Ishikawa (cell line): Measurements from ENCODE around the gene C20orf202.

Source experiments
- CEBPB ChIP-seq: IDR thresholded peaks from 2 replicates; pipeline ENCODE4 v1.6.1; 2012
- EGR1 ChIP-seq: IDR thresholded peaks from 2 replicates; pipeline ENCODE4 v1.6.1; 2012
- EP300 ChIP-seq: IDR thresholded peaks from 2 replicates; pipeline ENCODE4 v1.6.1; 2012; ENCODE audit warnings: borderline replicate concordance
- FOXM1 ChIP-seq: IDR thresholded peaks from 2 replicates; pipeline ENCODE4 v1.6.1; 2012; ENCODE audit warnings: low read depth, borderline replicate concordance
- MAX ChIP-seq: IDR thresholded peaks from 2 replicates; pipeline ENCODE4 v1.6.1; 2012
- NFIC ChIP-seq: IDR thresholded peaks from 2 replicates; pipeline ENCODE4 v1.6.1; 2012
- RAD21 ChIP-seq: IDR thresholded peaks from 2 replicates; pipeline ENCODE4 v1.6.1; 2012; ENCODE audit warnings: low read depth
- REST ChIP-seq: IDR thresholded peaks from 2 replicates; pipeline ENCODE4 v1.6.1; 2012; ENCODE audit warnings: low read depth, mild to moderate bottlenecking
- TAF1 ChIP-seq: IDR thresholded peaks from 2 replicates; pipeline ENCODE4 v1.6.1; 2012; ENCODE audit warnings: low read depth, mild to moderate bottlenecking
- TCF12 ChIP-seq: IDR thresholded peaks from 2 replicates; pipeline ENCODE4 v1.6.1; 2012; ENCODE audit warnings: low read depth
- TEAD4 ChIP-seq: IDR thresholded peaks from 2 replicates; pipeline ENCODE4 v1.6.1; 2012
- USF1 ChIP-seq: IDR thresholded peaks from 2 replicates; pipeline ENCODE4 v1.6.1; 2012
- YY1 ChIP-seq: IDR thresholded peaks from 2 replicates; pipeline ENCODE4 v1.6.1; 2012; ENCODE audit warnings: low read depth

GRCh38 chr20:1155342-1155741, 47.9 kb upstream of the C20orf202 start:
- no peak for TF ChIP-seq USF1
- no peak for TF ChIP-seq YY1
- TF ChIP-seq REST, result no peak
- TF ChIP-seq EGR1, result no peak
- TF ChIP-seq RAD21, result no peak
- no peak for TF ChIP-seq TCF12
- no peak for TF ChIP-seq EP300
- no peak for TF ChIP-seq NFIC
- TF ChIP-seq MAX, result no peak
- no peak for TF ChIP-seq TAF1
- TF ChIP-seq TEAD4, result no peak
- TF ChIP-seq FOXM1, result no peak
- no peak for TF ChIP-seq CEBPB
